M059J (cell line): ENCODE data around the gene KCNIP2. TPM values are rescaled to one million over a fixed set of nuclear protein-coding genes. Genes with fewer than 3 reads are reported as not detected.
"Not testable (repeated sequence)": the region's sequence is repeated elsewhere in the genome, so short reads cannot be mapped to it uniquely, and the experiment has no call there.

Source experiments
- DNase-seq: peaks from one replicate; pipeline ENCODE4 v3.0.0-alpha.2; 2012; ENCODE audit warnings: low read depth
- total RNA-seq: library from RNA; depleted of rRNA; stranded (reverse); fragments of >200 nt; shearing (Covaris generic); gene quantifications from 2 replicates; pipeline ENCODE4 v1.2.3, GENCODE V29; 2014

KCNIP2 gene
- total RNA-seq, 1 experiment from 2014 or later: 0.57 TPM

- DNase-seq: no peak
Measured at GRCh38 chr10:101828766-101829551, 14.6 kb downstream of the KCNIP2 start.

DNA sequence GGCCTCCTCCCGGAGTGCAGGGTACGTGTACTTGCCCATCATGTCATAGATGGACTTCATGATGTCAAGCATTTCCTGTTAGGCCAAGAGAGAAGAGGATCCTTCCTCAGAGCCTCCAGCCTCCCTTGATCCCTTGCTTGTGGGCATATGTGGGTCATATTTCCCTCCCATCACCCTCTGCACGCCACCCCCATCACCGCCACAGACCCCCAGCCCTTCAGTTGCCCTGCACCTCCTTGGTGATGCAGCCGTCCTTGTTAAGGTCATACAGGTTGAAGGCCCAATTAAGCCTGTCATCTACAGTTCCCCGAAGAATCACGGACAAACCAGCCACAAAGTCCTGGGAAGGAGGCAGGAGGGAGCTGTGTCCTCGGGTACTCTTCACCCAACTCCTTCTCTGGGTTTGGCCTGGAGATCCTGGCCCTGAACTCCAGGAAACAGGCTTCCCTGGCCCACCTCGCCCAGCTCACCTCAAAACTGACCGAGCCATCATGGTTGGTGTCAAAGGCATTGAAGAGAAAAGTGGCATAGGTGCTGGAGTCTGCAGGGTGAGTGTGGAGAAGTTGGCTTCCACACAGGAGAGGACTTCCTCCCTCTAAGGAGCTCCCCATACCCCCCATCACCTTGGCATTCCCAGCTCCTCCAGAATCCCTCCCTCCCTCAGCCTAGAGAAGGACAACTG, 15.5 kb downstream of the KCNIP2 start:
- DNase-seq: no peak

DNA sequence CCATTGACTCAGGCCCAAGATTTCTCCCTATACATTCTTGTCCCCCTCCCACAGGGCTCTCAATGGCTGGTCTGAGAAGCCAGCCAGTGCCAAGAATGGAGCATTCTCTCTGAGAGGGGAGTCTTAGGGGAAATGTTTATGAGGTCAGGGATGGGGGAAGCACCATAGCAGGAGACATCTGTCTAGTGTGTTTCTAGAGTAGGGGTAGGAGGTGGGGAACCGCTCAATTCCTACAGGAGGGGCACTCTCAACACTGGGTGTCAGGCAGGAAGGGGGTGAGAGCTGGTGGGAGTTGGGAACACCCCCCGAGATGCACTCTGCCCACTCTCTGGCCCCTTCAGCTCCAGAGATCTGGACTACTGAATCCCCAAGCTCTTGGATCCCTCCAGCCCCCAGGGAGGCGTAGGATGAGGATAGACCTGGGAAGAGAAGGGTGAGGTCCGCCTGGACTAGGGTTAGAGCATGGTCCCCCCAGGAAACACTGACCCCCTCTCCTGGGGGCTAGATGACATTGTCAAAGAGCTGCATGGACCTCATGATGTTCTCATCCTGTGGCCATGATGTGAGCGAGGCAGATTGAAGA, 16.7 kb downstream of the KCNIP2 start:
- DNase-seq: no peak

GRCh38 chr10:101824736-101825135, 18.9 kb downstream of the KCNIP2 start:
- DNase-seq: no peak

DNA sequence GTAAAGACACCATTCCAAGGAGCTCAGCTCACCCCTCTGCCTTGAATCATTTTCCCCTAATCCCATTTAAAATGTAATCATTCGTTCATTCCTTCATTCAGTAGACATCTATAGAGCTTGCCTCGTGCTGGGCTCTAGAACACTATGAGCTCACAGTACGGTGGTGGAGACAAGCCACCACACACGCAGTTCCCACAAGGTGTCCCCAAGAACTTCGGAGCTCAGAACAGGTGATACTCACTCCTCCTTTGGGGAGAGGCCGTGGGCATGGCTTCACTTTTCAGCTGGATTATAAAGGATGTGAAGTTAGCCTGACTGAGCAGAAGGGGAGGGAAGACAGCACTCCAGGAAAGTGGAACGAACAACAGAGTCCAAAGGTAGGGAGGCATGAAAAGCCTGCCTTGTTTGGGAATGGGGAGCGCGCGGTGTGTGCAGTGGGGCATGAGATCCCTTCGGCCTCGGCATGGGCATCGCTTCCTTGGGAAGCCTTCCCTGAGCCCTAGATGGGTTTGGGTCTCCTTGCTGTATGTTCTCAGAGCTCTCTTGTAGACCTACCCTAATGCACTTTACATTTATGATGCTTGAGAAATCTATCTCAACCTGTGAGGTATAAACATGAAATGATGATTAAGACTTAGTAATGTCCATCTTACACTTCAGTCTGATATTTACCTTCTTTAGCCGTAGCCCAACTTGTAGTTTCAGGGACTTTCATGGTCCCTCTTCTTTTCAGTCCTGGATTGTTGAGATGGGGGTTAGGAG, 24.5 kb downstream of the KCNIP2 start:
- DNase-seq: no peak

DNA sequence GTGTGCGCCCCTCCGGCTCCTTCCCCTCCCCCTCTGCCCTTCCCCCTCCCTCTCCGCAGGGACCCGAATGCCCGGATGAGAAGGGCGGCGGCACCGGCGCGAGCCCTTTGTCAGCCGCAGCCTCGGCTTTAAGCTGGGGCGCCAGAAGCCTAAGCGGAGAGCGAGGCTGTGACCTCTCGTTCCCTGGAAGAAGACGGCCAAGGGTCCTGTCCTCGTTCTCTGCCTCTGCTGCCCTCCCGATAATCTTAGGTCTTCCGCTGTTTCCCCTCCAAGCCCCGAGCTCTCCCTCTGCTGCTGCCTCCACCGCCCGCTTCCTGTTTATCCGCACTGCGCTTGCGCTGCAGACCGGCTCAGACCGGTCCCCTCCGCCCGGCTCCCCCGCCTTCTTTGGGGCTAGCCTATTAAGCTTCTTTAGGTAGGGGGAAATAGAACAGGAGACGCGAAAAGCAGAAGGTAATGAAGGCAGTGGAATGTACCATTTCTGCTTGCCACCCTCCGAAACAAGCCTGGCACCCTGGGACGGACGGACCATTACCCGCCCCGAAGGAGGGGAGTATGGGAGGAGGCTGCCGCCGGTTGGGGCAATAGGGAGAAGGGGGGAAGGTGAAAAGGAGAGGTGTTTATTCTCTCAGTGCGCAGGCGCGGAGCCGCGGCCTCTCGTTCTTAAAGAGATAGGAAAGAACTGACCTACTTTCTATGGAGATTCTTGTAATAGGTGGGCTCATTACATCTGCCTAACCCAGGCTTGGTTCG, 25.3 kb downstream of the KCNIP2 start, which contains the start of gene OGA:
Gene OGA, minus strand, starts transcription at position 326 of the 753 bp plus-strand sequence. CDS start 422 bp downstream, outside the sequence.
- peak; percentile 99 for DNase-seq

GRCh38 chr10:101817337-101818118, 26.1 kb downstream of the KCNIP2 start:
- DNase-seq: peak; percentile 95

DNA sequence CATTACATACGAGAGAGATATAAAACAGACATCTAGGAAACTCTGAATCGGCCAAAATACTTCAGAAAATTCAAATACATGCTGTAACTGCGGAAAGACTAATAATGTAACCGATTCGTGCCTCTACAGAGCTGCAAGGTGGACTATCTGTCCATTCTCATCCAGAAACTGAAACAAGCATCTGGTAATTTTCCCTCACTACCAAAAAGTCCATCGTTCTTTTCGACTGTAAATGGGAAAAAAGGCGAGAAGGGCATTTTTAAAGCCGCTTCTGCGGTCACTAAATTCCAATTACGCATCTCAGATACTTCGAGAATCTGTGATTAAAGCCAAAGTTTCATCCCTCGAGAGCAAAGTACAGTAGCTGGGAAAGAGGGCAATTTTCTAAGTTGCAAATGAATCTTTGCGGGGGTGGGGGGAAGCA, 26.7 kb downstream of the KCNIP2 start:
- DNase-seq: no peak

GRCh38 chr10:101816376-101816775, 27.2 kb downstream of the KCNIP2 start:
- no peak for DNase-seq

- peak; percentile 59 for DNase-seq
Measured at GRCh38 chr10:101814466-101815071, 29.0 kb downstream of the KCNIP2 start.

GRCh38 chr10:101812606-101813005, 31.0 kb downstream of the KCNIP2 start:
- no peak for DNase-seq

DNA sequence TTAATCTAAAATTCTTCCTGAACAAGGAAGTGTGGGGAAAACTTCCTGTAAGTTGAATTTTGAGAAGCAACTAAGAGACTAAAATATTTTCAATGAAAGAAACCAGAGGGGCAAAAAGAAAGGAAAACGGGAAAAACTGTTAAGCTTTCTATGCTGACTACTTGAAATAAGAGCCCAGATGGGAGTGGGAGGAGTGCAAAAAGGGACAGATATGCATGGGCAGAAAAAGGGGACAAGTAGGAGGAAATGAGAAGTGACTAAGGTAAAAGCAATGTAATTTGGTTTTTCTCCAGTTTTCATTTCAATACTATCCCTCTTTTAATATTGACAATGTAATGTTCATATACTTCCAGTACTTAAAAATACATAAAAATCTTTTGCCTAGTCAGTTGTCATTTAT, 36.4 kb downstream of the KCNIP2 start:
- DNase-seq: no peak

- DNase-seq: no peak
Measured at GRCh38 chr10:101803511-101803910, 40.1 kb downstream of the KCNIP2 start.

DNA sequence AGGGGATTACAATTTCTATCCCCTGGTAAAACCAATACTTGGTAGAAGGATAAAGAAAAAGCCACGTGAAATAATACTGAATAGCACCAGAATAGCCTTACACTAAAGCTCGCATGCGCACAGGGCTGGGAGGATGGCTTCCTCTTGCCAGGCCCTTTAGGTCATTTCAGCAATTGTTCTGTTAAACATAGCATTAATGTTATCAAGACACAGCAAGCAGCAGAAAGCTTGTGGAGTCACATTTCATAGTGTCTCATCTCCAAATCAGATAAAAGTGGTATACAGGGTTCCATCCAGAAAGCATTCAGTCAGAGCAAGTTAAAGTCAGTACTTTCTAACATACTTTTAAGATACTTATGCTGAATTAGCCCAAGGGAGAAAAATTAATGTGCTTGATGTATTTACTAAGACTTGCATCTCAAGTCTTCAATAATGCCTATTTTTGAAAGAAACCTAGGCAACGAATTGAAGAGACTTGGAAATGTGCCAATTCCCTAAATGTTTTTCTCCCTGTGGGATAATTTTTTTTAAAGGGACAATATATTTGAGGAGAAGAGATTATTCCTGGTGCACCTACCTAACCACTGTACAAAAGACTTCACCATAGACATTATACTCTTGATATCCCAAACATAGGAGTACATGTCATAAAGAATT, 46.1 kb downstream of the KCNIP2 start:
- DNase-seq: no peak

- no peak for DNase-seq
Measured at GRCh38 chr10:101793526-101793925, 50.1 kb downstream of the KCNIP2 start.

DNA sequence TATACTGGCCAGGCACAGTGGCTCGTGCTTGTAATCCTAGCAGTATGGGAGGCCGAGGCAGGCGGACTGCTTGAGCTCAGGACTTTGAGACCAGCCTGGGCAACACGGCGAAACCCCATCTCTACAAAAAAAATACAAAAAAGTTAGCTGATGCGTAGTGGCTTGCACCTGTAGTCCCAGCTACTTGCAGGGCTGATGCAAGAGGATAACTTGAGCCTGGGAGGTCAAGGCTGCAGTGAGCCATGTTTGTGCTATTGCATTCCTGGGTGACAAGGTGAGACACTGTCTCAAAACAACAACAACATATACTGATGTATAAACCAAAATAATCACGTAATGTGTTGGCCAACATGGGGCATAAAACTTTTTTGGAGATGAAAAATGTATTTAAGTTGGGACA, 53.9 kb downstream of the KCNIP2 start:
- no peak for DNase-seq

DNA sequence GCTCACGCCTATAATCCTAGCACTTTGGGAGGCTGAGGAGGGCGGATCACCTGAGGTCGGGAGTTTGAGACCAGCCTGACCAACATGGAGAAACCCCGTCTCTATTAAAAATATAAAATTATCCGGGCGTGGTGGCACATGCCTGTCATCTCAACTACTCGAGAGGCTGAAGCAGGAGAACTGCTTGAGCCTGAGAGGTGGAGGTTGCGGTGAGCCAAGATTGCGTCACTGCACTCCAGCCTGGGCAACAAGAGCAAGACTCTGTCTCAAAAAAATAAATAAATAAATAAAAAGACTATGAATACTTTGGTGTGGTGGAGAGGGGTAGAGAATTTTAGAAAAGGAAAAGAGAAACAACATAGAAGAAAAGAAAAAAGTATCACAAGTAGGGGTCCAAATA, 54.4 kb downstream of the KCNIP2 start:
- DNase-seq: not testable (repeated sequence)

DNA sequence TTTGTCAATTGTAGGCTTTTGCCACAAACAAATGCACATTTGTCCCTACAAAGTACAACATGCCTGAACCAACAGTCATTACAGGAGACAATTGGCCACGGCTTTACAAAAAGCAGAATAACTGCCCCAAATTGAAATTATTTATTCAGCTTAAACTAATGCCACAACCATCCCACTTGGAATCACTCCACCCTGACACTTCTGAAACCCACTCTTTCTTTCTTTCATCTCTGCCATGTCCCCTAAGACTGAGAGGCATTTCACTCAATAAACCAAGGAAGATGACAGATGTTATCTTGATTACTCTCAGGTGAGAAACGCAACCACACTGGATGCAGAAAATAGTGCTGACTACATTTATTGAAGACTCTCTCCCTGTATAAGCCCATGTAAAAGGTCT, 57.8 kb downstream of the KCNIP2 start:
- DNase-seq: no peak

DNA sequence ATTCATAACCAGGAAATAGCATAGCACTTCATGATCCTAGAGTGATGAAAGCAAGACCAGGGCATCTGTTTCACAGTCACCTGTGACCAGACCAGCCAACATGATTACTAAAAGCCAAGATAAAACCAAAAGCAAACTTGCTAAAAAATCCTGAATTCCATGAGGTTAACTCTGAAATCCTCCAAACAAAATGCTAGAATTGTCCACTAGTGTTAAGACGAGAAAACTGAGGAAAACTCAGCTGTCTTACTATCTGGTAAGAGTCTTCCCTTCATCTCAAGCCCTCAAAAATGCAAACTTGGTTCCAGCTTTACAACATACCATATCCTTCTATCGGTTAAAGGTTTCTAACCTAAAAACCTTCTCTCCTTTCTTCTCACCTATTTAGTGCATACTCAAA, 59.0 kb downstream of the KCNIP2 start:
- no peak for DNase-seq

GRCh38 chr10:101783736-101784118, 59.9 kb downstream of the KCNIP2 start:
- DNase-seq: peak; percentile 25
